ENCODE measurements around the gene PACC1.

GRCh38 chr1:212368073-212368484, 46.6 kb downstream of the PACC1 start:
- TF ChIP-seq CTCF (IDR thresholded peaks at IDR 0.05): peak; percentile 77 to 95 (median 82)
- no peak for TF ChIP-seq POLR2A (IDR thresholded peaks at IDR 0.05; ENCODE audit: low read depth)
